Heart left ventricle (tissue), 16 donors: ENCODE measurements around the gene ZBTB12. TPM values are rescaled to one million over a fixed set of nuclear protein-coding genes. Genes with fewer than 3 reads are reported as not detected.
"Not testable (repeated sequence)": the region's sequence is repeated elsewhere in the genome, so short reads cannot be mapped to it uniquely, and the experiment has no call there.

Experiments
- ATAC-seq, 4 donors: fragments of 200-7000 bp; cut with Tn5 transposase; one replicate each; pipeline ENCODE4 v1.9.1; 2020 to 2022; ENCODE audit warnings: moderate library complexity in 4 of 4, mild to moderate bottlenecking in 3 of 4, moderate number of reproducible peaks in 1 of 4
- DNase-seq, 5 donors: peaks; one replicate each; pipeline ENCODE4 v3.0.0-alpha.2; 2020
- H3K27ac ChIP-seq, 12 donors: fragments of 200-600 bp; sonication (generic) in 4 of 12; one replicate each; pipeline versions ENCODE4 v1.5.0 to v1.8.0; 2016 to 2022; ENCODE audit warnings: mild to moderate bottlenecking in 2 of 12
- H3K27me3 ChIP-seq, 9 donors: fragments of 200-600 bp; sonication (generic) in 2 of 9; one replicate each; pipeline versions ENCODE4 v1.5.1 to v1.8.0; 2016 to 2022; ENCODE audit warnings: mild to moderate bottlenecking in 3 of 9
- H3K36me3 ChIP-seq, 9 donors: fragments of 200-600 bp; sonication (generic) in 2 of 9; one replicate each; pipeline versions ENCODE4 v1.5.0 to v1.8.0; 2018 to 2022; ENCODE audit warnings: mild to moderate bottlenecking in 2 of 9
- H3K4me1 ChIP-seq, 12 donors: fragments of 200-600 bp; sonication (generic) in 4 of 12; one replicate each; pipeline versions ENCODE4 v1.5.0 to v1.8.0; 2016 to 2022; ENCODE audit warnings: mild to moderate bottlenecking in 3 of 12
- H3K4me3 ChIP-seq, 12 donors: fragments of 200-600 bp; sonication (generic) in 4 of 12; one replicate each; pipeline versions ENCODE4 v1.5.0 to v1.8.0; 2017 to 2022; ENCODE audit warnings: mild to moderate bottlenecking in 9 of 12, moderate library complexity in 4 of 12
- H3K9me3 ChIP-seq, 12 donors: fragments of 200-600 bp; sonication (generic) in 4 of 12; one replicate each; pipeline versions ENCODE4 v1.5.0 to v1.8.0; 2016 to 2022; ENCODE audit warnings: mild to moderate bottlenecking in 1 of 12
- CTCF ChIP-seq, 12 donors: fragments of 200-600 bp; sonication (generic) in 4 of 12; IDR thresholded peaks; one replicate each; pipeline versions ENCODE4 v1.5.0 to v1.8.0; 2018 to 2022; ENCODE audit warnings: antibody characterized with exemption in 12 of 12, mild to moderate bottlenecking in 5 of 12
- POLR2A ChIP-seq, 2 donors: fragments of 450-650 bp; IDR thresholded peaks; one replicate each; pipeline ENCODE4 v1.6.1; 2017; ENCODE audit warnings: antibody characterized with exemption in 2 of 2, mild to moderate bottlenecking in 2 of 2, moderate library complexity in 2 of 2
- WGBS, 4 donors: extraction: QIAGEN DNeasy Blood & Tissue Kit in 2 of 4; methylation state at CpG; one replicate each; pipeline versions ENCODE4 v1.1.5 to v1.1.7; 2013 to 2018; 5-methylcytosine and 5-hydroxymethylcytosine counted together
- intact Hi-C, 10 donors: fragments of 100-400 bp; cut with DNase I; formaldehyde crosslinking; loops; one replicate each; pipeline versions ENCODE4 v1.11.1 to v1.14.2; 2022
- polyA plus RNA-seq, 2 donors: library from polyadenylated mRNA; stranded (reverse); fragments of 200-250 nt; gene quantifications; one replicate each; pipeline ENCODE4 v1.2.3, GENCODE V29; 2013
- total RNA-seq, 9 donors: library from RNA; depleted of rRNA in 2 of 9; stranded (reverse); fragments of >200 nt in 2 of 9; fragmentation: NEBNext Ultra II Directional in 3 of 9; extraction: Animal tissue kit (Norgen Biotek cat#: 25700) in 3 of 9; gene quantifications; one replicate each; pipeline versions ENCODE4 v1.1.0 to v1.2.4, GENCODE V29; 2016 to 2023
- donor health status: ischemic (EF 13 %, LVEDD 7.1; RV severe dilation, severe dysfunction).
- donor health status: healthy with polysubstance abuse.
- donor health status: DM: no; HTN: yes; CAD: no.
- donor health status: DM: no; HTN: no; CAD: no.
- donor health status: ischemic (EF 25% LVEDD 6.9; RV normal size, moderate dysfunction).
- donor health status: ischemic (EF 25% LVEDD 5.7; RV mildly dilated, moderate dysfunction).
- donor health status: healthy.
- donor health status: DM: yes; HTN: yes; CAD: no.
- donor health status: ischemic (EF 35%, LVEDD 5.7; RV mildly dilated, moderate dysfunction).
- donor health status: nonischemic (EF 11% LVEDD 7.7; RV severe dilation, severe dysfunction).
- donor health status: DM: yes; HTN: yes; CAD: no.
- donor health status: PGD.
- donor health status: ischemic (EF 29% LVEDD 5.4; RV normal size, mild dysfunction).
- donor health status: nonischemic (EF 23%, LVEDD 6.1; RV moderate dilation, normal function).

The ZBTB12 gene
- total and polyA plus RNA-seq, 11 donors, result 0.99 to 4.3 (median 2.3) TPM

GRCh38 chr6:31859923-31860322 lies 42.0 kb downstream of the ZBTB12 start:
- intact Hi-C loops, result loop anchor here in 1 of 10 donors (10.0 kb wide), 1 partner anchor 175 kb away; the partner anchor contains the start of gene LY6G5C
- TF ChIP-seq CTCF (IDR thresholded peaks at IDR 0.05) (no peak), POLR2A (IDR thresholded peaks at IDR 0.05) (no peak)

GRCh38 chr6:31858707-31859106 lies 43.2 kb downstream of the ZBTB12 start:
- intact Hi-C loops, result no loop called here
- Histone ChIP-seq H3K4me1 (peaks cover 0 to 17% (median 13%) of the 10 kb centered on the region in 12 donors), H3K4me3 (no peak overlapping the region), H3K27me3 (no peaks in the 10 kb centered on the region), H3K27ac (no peak overlapping the region), H3K9me3 (no peaks in the 10 kb centered on the region), H3K36me3 (peaks cover 0 to 54% (median 41%) of the 10 kb centered on the region in 9 donors)
- no peak for ATAC-seq
- DNase-seq, result no peak
- TF ChIP-seq CTCF (IDR thresholded peaks at IDR 0.05), result no peak
- TF ChIP-seq POLR2A (IDR thresholded peaks at IDR 0.05), result no peak
- WGBS, 4 donors, result 89 to 97% (median 97%) methylated on average over 8 of the region's 8 CpGs

More at GRCh38 chr6:31859923-31860322, 42.0 kb downstream of the ZBTB12 start:
- Histone ChIP-seq H3K36me3 (peaks cover 0 to 54% (median 41%) of the 10 kb centered on the region in 9 donors), H3K4me3 (no peak overlapping the region), H3K27me3 (no peaks in the 10 kb centered on the region), H3K9me3 (no peaks in the 10 kb centered on the region), H3K27ac (no peak overlapping the region), H3K4me1 (peaks cover 0 to 24% (median 16%) of the 10 kb centered on the region in 12 donors)
- no peak for DNase-seq
- no peak for ATAC-seq
- WGBS, 4 donors, result 90 to 94% (median 92%) methylated on average over 10 to 11 of the region's 11 CpGs

DNA sequence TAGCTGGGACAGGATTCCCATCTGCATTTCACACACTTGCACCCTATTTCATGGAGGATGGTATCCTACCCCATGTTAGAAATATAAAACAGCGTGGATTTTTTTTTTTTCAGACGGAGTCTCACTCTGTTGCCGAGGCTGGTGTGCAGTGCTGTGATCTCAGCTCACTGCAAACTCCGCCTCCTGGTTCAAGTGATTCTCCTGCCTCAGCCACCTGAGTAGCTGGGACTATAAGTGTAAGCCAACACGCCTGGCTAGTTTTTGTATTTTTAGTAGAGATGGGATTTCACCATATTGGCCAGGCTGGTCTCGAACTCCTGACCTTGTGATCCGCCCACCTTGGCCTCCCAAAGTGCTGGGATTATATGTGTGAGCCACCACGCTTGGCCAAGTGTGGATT lies 44.1 kb downstream of the ZBTB12 start:
- H3K27me3 ChIP-seq, H3K9me3 ChIP-seq, DNase-seq, H3K27ac ChIP-seq, H3K4me3 ChIP-seq, ATAC-seq, intact Hi-C loops: not testable (repeated sequence)
- WGBS, 4 donors, result 84 to 97% (median 93%) methylated on average over 8 of the region's 8 CpGs
- Histone ChIP-seq H3K4me1 (peaks cover 0 to 12% (median 8%) of the 10 kb centered on the region in 12 donors), H3K36me3 (peaks cover 0 to 54% (median 41%) of the 10 kb centered on the region in 9 donors)

DNA sequence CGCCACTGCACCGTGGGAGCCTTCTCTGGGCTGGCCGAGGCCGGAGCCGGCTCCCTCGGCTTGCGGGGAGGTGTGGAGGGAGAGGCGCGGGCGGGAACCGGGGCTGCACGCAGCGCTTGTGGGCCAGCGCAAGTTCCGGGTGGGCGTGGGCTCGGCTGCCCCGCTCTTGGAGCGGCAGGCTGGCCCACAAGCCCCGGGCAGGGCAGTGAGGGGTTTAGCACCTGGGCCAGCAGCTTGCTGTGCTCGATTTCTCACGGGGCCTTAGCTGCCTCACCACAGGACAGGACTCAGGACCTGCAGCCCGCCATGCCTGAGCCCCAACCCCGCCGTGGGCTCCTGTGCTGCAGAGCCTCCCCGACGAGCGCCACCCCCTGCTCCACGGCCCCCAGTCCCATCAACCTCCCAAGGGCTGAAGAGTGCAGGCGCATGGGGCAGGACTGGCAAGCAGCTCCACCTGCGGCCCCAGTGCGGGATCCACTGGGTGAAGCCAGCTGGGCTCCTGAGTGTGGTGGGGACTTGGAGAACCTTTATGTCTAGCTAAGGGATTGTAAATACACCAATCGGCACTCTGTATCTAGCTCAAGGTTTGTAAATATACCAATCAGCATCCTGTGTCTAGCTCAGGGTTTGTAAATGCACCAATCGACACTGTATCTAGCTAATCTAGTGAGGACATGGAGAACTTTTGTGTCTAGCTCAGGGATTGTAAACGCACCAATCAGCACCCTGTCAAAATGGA lies 49.7 kb downstream of the ZBTB12 start:
- intact Hi-C loops, H3K9me3 ChIP-seq, H3K27ac ChIP-seq, DNase-seq, H3K4me1 ChIP-seq, ATAC-seq, H3K4me3 ChIP-seq, H3K27me3 ChIP-seq: not testable (repeated sequence)
- 78 to 91% (median 89%) methylated on average over 14 to 35 of the region's 35 CpGs for WGBS, 4 donors
- H3K36me3 ChIP-seq, result peaks cover 0 to 13% (median 3%) of the 10 kb centered on the region in 9 donors

GRCh38 chr6:31851485-31851832 lies 50.4 kb downstream of the ZBTB12 start:
- intact Hi-C loops, result no loop called here
- ATAC-seq, result no peak

More at GRCh38 chr6:31851485-31851832, 50.4 kb downstream of the ZBTB12 start:
- no peaks in the 10 kb centered on the region for H3K9me3 ChIP-seq
- H3K4me1 ChIP-seq, result no peaks in the 10 kb centered on the region
- no peak for TF ChIP-seq POLR2A (IDR thresholded peaks at IDR 0.05)
- H3K27me3 ChIP-seq, result no peaks in the 10 kb centered on the region
- DNase-seq, result no peak
- no peak overlapping the region for H3K27ac ChIP-seq
- H3K4me3 ChIP-seq, result no peak overlapping the region
- peaks cover 0 to 6% (median 0%) of the 10 kb centered on the region in 9 donors for H3K36me3 ChIP-seq
- 81 to 87% (median 85%) methylated on average over 2 of the region's 2 CpGs for WGBS, 4 donors
